Measurements from ENCODE around the gene HBG1. TPM values are rescaled to one million over a fixed set of nuclear protein-coding genes. Genes with fewer than 3 reads are reported as not detected.

Gene HBG1
- total and polyA plus RNA-seq, 2 of the 4 experiments (the other 2 are of a cell fraction), result not detected

DNA sequence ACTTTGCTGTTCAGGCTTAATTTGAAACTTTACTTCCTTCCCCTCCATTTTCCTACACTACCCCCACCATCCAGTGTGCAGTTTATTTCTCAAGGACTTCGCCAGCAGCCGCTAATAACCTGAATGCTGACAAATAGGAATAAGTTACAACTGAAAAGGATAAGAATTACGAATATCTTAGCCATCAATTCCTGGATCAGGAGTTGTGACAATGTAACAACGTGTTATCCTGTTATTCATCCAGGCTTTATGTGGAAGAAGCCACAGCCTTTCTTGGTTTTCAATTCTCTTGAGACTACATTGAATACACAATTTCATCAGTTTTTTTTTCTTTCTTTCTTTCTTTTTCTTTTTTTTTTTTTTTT, 5.9 kb downstream of the HBG1 start:
- H3K9ac ChIP-seq (ENCODE audit: low read depth, low read length), result no peak overlapping the region
- no peak overlapping the region for H4K91ac ChIP-seq (ENCODE audit: insufficient read depth, low read depth, low read length)
- no peak overlapping the region for H3K4me2 ChIP-seq (ENCODE audit: low read depth, low read length)
- H3K4ac ChIP-seq (ENCODE audit: low read depth, low read length), result peak overlapping the region; percentile 4; the same call in 1 of the 2 replicates
- no peak overlapping the region for H3K4me3 ChIP-seq (ENCODE audit: insufficient read depth, low read depth, low read length)
- peak overlapping the region; percentile 64; the same call in 1 of the 2 replicates for H2BK20ac ChIP-seq (ENCODE audit: low read depth, low read length)
- H3K4me1 ChIP-seq (ENCODE audit: control insufficient read depth, insufficient read depth, low read length), result peaks cover 2% of the 10 kb centered on the region; the same call in 1 of the 2 replicates
- no peak overlapping the region for H2AFZ ChIP-seq (replicated peaks; ENCODE audit: low read length, poor library complexity)
- H2AK9ac ChIP-seq (replicated peaks; ENCODE audit: low read depth, low read length, poor library complexity), result no peak overlapping the region
- H3K9me1 ChIP-seq (ENCODE audit: insufficient read depth, low read length), result peaks cover 7% of the 10 kb centered on the region; the same call in 1 of the 2 replicates
- H3K9me3 ChIP-seq (ENCODE audit: control insufficient read depth, insufficient read depth, low read length), result no peaks in the 10 kb centered on the region
- no peak overlapping the region for H4K5ac ChIP-seq (ENCODE audit: low read depth, low read length)
- H3K27ac ChIP-seq (ENCODE audit: insufficient read depth, low read length), result no peak overlapping the region
- no peak overlapping the region for H3K23ac ChIP-seq (ENCODE audit: low read depth, low read length)
- peak overlapping the region; percentile 23; the same call in 1 of the 3 replicates for H2BK15ac ChIP-seq (ENCODE audit: low read depth, low read length)
- H2BK120ac ChIP-seq (ENCODE audit: low read depth, low read length), result no peak overlapping the region
- TF ChIP-seq CHD1 (IDR thresholded peaks at IDR 0.05; ENCODE audit: low read depth, low read length) (no peak), RFX5 (IDR thresholded peaks at IDR 0.05; ENCODE audit: low read depth, low read length) (no peak), MAFK (IDR thresholded peaks at IDR 0.05; ENCODE audit: low read depth, low read length) (no peak), RCOR1 (IDR thresholded peaks at IDR 0.05; ENCODE audit: insufficient replicate concordance, low read length) (no peak), CEBPB (IDR thresholded peaks at IDR 0.05; ENCODE audit: low read depth, low read length) (no peak), SMC3 (IDR thresholded peaks at IDR 0.05; ENCODE audit: low read depth, low read length) (no peak), RAD21 (IDR thresholded peaks at IDR 0.05; ENCODE audit: low read length) (no peak), NFE2L2 (IDR thresholded peaks at IDR 0.05; ENCODE audit: low read depth, low read length) (no peak)
- TF ChIP-seq, protein P1, sequence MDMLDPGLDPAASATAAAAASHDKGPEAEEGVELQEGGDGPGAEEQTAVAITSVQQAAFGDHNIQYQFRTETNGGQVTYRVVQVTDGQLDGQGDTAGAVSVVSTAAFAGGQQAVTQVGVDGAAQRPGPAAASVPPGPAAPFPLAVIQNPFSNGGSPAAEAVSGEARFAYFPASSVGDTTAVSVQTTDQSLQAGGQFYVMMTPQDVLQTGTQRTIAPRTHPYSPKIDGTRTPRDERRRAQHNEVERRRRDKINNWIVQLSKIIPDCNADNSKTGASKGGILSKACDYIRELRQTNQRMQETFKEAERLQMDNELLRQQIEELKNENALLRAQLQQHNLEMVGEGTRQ (IDR thresholded peaks at IDR 0.05; ENCODE audit: low read depth, low read length), result no peak
- TF ChIP-seq, protein P2, sequence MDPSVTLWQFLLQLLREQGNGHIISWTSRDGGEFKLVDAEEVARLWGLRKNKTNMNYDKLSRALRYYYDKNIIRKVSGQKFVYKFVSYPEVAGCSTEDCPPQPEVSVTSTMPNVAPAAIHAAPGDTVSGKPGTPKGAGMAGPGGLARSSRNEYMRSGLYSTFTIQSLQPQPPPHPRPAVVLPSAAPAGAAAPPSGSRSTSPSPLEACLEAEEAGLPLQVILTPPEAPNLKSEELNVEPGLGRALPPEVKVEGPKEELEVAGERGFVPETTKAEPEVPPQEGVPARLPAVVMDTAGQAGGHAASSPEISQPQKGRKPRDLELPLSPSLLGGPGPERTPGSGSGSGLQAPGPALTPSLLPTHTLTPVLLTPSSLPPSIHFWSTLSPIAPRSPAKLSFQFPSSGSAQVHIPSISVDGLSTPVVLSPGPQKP (IDR thresholded peaks at IDR 0.05; ENCODE audit: borderline replicate concordance, low read depth, low read length), result no peak
- DNase-seq, result no peak
- H3K27me3 ChIP-seq (ENCODE audit: control insufficient read depth, insufficient read depth, low read length), result no peaks in the 10 kb centered on the region
- no peaks in the 10 kb centered on the region for H3K36me3 ChIP-seq (ENCODE audit: control insufficient read depth, insufficient read depth, low read length)
- ChIA-PET CTCF (interaction anchor here (0.6 kb wide), 1 partner anchor 1058 kb away, joined by 8 read pairs; no protein-coding TSS in a partner anchor), POLR2A (ENCODE audit: unreplicated experiment) (no interaction called here)
- in situ Hi-C loops (cut with MboI; ENCODE audit: low sequenced_read_pairs), result no loop called here
- dilution Hi-C loops (cut with HindIII; ENCODE audit: low sequenced_read_pairs, unreplicated experiment), result no loop called here
- intact Hi-C loops (cut with micrococcal nuclease), result no loop called here
- no TSS peak for BruUV-seq (replicated peaks)
- no peaks in the 10 kb centered on the region for H4K20me1 ChIP-seq (ENCODE audit: insufficient read depth, low read length)
- H2AK5ac ChIP-seq (ENCODE audit: low read depth, low read length), result no peak overlapping the region
- no peak overlapping the region for H4K8ac ChIP-seq (ENCODE audit: low read depth in 2 of 2, low read length in 2 of 2)
- ATAC-seq (ENCODE audit: low read depth), result no peak
- H3K79me1 ChIP-seq (ENCODE audit: low read depth in 1 of 2, low read length in 2 of 2), result no peaks in the 10 kb centered on the region
- WGBS, 2 experiments (ENCODE audit: extremely low coverage in 2 of 2, insufficient read length in 1 of 2), result no CpG with 5 or more reads among the region's 4 CpGs
- H3K14ac ChIP-seq (replicated peaks; ENCODE audit: low read depth, low read length), result no peak overlapping the region
- no peak overlapping the region for H3K56ac ChIP-seq (ENCODE audit: extremely low read depth, insufficient read depth, low read length)
- no peak overlapping the region for H2BK5ac ChIP-seq (ENCODE audit: low read depth, low read length, poor library complexity, severe bottlenecking)
- no peak overlapping the region for H3K18ac ChIP-seq (ENCODE audit: low read depth, low read length)
